Activated naive CD4-positive, alpha-beta T cell treated with anti-CD3 and anti-CD28 coated beads, Interleukin-2, amount 50 U/mL, for 16 hours (primary cell): ENCODE data around the gene STX18.
"Not testable (repeated sequence)": the region's sequence is repeated elsewhere in the genome, so short reads cannot be mapped to it uniquely, and the experiment has no call there.

ENCODE experiments used
- DNase-seq: peaks from one replicate; pipeline ENCODE4 v3.0.0-alpha.2; 2020

Gene STX18

DNA sequence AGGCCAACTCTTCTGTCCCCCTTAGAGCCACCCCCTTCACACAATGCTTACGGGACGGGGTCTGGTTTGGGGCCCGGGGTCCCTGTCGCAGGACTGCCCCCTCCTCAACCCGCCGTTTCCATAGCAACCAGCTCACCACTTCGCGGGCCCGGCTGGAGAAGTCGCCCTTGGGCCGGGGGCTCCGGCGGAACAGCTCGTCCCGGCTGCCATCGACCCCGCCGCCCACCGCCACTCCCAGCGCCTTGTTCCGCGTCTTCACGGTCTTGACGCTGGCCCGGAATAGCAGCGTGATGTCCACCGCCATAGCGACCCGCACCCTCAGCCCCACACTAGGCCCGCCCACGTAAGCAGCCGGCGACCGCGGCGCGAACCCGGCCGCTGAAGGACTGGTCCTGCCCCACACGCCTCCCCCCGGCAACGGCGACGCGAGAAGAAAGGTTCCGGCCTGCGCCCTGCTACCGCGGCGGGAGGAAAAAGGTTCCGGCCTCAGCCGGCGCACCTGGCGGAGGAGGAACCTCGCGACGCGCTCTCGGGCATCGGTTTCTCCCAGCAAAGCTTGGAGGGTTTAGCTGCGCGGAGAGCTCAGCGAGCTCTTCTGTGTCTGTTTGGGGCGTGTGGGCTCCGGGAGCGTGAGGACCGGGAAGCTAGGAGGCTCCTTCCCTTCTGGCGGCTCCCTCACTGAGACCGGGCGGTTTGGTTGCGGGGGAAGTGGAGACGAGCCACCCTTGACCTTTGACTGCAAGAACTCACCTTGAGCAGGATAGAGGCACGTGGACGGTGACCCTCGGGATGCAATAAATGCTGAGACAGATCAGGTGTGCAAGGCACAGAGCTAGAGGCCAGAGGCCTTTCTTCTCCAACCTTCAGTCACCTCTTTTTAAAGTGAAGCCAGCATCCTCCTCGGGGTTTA lies at the start of gene STX18:
Gene STX18, minus strand, starts transcription at position 388 of the 910 bp plus-strand sequence. Its CDS starts 84 bp downstream, at position 304.
- DNase-seq, result peak; percentile 87

DNA sequence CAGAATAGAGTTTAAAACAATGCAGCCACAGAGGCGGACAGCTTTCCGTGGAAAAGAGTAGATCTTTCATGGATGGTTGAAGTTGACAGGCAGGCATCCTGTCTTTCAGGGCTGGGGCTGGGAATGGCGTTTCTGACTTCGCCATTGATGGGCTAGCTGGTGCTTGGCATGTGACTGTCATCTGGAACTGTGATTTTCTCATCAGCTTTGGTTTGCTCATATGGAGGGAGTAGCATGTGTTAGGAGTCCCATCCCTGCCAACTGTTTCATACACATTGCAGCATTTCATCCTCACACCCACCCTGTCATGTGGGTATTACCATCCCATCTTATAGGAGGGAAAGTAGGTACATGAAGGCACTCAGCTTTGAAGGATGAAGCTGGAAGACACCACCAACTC lies 49.2 kb upstream of the STX18 start:
- no peak for DNase-seq

DNA sequence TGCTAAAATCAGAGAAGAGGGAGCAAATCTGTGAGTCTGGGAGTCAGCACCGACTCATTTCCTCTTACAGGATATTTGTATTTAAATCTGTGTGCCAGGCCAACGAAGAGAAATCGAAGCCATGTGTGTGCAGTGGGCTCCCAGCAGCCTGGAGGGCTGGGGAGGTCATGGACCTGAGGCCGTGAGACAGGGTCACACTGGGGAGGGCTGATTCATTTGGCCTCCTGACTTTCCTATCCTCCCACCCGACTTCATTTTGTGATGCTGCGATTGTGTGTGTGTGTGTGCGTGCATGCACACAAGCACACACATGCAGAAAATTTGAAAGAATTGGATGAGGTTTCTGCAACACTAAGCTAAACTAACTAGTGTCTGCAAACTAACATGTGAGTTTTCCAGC lies 48.7 kb upstream of the STX18 start:
- DNase-seq, result no peak

DNA sequence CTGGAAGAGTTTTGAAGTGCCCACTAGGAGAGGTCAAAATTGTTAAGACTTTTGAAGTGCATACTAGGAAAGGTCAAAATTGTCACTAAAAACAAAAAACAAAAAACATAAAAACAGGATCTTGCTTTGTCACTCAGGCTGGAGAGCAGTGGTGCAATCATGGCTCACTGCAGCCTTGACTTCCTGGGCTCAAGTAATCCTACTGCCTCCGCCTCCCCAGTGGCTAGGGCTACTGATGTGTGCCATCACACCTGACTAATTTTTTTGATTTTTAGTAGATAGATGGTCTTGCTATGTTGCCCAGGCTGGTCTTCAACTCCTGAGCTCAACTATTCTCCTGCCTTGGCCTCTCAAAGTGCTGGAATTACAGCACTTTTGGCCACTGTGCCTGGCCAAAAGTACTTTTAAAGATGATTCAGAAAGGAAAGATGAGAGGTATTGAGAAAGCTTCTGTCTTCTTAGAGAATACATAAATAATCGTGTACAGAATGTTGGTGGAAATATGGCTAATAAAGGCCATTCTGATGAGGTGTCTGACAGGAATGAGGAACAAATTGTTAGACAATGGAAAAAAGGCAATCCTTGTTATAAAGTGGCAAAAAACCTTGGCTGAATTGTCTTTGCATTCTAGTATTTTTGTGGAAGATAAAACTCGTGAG lies 43.3 kb upstream of the STX18 start:
- DNase-seq, result no peak

DNA sequence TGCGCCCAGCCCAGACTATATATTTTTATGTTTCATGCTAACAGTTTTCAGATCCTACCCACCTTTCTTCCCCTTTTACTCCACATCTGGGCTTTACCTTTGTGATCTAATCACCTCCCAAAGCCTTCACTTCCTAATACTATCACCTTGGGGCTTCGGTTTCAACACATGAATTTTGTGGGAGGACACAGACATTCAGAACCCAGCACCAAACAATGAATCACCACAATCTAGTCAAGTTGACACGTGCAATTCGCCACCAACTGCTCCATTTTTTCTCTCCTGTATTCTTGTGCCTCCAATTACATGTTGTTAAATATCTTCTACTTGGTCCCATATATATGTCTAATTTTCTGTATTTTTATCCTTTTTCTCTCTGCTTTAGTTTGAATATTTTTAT lies 41.8 kb upstream of the STX18 start:
- no peak for DNase-seq

DNA sequence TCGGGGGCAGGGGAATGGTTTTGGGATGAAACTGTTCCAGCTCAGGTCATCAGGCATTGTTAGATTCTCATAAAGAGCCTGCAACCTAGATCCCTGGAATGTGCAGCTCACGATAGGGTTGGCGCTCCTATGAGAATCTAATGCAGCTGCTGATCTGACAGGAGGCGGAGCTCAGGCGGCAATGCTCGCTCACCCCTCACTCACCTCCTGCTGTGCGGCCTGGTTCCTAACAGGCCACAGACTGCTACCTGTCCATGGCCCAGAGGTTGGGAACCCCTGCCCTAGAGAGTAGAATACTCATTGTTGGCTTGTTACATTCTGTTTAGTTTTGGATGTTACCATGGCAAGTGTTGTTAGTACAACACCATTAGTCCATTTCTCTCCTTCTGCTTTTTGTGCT lies 40.8 kb upstream of the STX18 start:
- no peak for DNase-seq

DNA sequence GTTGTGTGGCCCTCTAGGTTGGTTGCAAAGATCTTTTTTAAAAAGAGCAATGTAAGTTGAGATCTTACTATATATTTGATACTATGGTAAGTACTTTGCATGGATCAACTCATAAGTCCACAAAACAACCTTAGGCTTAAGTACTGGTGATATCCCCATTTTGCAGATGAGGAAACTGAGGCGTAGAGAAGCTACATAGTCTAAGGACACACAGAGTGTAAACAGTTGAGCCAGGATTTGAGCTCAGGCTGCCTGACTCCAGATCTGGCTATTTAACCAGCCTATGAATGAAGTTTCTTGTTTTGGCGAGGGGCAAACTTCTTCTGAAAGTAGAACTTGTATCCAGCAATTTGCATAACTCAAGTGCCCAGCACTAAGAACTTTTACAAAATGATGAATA lies 38.6 kb upstream of the STX18 start:
- DNase-seq, result no peak

DNA sequence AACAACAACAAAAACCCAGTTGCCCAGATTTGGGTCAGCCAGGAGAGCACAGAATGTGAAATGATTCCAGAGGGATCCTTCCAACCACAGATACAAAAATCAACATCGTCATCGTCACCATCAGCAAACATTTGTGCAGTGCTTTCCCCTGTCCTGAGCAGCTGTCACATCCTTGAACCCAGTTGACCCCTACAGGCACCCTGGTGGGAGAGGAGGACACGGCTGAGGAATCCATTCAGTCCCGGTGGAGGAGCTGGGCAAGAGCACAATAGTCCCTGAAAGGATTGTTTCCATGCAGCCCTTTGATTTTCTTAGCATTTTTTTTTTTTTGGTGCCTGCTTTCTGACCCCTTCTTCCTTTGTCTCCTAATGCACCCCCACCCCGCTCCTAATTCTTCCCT lies 37.1 kb upstream of the STX18 start:
- DNase-seq, result no peak

DNA sequence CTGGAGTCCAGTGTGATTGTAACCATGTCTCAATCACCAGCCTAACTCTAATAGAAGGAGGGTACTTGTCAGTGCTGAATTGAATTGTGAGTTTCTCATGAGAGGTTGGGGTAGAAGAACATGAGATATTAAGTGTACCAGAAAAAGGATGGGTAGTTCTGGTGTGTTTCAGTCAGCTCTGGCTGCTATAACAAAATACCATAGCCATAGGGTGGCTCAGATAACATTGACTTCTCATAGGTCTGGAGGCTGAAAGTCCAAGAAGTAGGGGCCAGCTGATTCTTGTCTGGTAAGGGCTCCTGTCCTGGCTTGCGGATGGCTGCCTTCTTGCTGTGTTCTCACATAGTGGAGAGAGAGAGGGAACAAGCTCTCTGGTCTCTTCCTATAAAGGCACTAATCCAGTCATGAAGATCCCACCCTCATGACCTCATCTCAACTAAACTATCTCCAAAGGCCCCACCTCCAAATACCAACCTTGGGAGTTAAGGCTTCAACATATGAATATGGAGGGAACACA lies 35.6 kb upstream of the STX18 start:
- no peak for DNase-seq

DNA sequence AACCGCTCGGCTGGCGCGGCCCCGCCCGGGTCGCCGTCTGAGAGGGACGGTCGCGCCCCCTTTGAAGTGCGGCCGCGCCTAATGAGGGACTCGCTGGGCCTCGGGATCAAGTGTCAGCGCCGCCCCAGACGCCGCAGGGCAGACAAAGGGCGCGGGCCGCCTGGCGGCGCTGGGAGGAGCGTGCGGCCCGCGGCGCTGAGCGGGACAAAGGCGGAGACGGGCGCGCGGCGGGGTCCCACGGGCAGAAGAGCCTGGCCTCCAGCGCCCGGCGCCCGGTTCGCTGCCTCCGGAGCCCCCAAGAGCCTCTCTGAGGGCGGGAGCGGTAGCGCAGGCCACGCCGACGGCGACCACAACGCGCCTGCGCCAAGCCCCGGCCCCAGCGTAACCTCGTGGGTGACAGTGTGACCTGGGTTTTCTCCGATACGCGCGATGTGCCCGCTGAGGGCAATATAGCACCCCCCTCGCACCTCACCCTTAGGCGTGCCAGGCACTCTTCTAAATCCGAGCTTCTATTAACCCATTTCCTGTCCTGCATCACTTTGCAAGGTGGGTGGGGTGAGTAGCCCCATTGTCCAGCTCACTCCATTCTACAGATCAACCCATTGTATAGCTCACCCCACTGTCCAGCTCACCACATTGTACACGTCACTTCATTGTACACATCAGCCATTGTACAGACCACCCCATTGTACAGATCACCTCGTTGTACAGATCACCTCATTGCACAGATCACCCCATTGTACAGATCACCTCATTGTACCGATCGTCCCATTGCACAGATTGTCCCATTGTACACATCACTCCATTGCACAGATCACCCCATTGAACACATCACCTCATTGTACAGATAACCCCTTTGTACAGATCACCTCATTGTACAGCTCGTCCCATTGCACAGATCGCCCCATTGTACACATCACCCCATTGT lies 33.7 kb upstream of the STX18 start:
- DNase-seq, result peak; percentile 71

DNA sequence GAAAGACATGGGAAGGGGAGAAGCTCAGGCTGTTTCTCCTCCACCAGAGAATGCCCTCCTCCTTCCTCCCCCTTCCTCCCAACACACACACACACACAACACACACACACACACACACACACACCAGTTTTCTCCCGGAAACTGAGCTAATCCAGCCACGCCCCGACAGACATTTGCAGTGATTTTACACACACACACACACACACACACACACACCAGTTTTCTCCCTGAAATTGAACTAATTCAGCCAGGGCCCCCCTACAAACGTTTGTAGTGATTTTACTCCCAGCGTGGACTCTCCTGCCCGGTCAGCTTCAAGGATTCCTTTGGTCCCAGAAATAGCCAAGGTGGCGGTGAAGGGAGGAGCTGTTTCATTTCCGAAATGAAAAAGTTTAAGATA lies 32.9 kb upstream of the STX18 start:
- no peak for DNase-seq

DNA sequence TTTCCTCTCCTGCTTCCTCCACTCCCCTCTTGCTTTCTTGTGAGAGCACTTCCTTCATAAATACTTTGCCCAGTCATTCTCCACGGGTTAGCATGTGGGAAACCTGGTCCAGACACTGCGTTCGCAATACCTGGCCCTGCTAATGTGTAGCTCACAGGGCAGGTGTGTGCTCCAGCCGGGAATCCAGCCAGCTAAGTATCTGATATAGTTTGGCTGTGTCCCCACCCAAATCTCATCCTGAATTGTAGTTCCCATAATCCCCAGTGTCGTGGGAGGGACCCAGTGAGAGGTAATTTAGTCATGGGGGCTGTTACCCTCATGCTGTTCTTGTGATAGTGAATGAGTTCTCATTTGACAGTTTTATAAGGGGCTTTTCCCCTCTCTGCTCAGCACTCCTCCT lies 32.2 kb upstream of the STX18 start:
- no peak for DNase-seq

DNA sequence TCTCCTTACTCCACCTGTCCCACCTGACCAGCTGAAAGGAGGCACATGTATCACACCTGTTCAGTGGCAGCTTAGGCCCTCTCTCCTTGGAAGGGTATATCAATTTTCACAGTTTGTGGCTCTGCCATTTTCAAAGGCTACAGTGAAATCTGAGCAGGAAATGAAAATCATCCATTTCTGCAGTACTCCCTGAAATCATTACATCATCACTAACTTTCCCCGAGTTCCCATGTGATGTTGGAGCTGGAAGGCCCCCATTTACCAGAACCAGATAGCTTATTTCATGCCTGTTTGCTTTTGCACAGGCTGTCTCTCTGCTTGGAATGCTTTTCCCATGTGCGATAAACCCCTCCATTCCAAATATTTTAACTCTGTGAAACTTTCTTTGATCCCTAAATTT lies 31.0 kb upstream of the STX18 start:
- DNase-seq, result no peak

DNA sequence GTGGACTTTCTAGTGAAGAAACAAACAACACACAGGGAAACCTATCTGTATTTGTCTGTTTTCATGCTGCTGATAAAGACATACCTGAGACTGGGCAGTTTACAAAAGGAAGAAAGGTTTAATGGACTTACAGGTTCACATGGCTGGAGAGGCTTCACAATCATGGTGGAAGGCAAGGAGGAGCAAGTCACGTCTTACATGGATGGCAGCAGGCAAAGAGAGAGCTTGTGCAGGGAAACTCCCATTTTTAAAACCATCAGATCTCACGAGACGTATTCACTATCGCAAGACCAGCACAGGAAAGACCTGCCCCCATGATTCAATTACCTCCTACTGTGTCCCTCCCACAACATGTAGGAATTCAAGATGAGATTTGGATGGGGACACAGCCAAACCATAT lies 28.0 kb upstream of the STX18 start:
- not testable (repeated sequence) for DNase-seq

DNA sequence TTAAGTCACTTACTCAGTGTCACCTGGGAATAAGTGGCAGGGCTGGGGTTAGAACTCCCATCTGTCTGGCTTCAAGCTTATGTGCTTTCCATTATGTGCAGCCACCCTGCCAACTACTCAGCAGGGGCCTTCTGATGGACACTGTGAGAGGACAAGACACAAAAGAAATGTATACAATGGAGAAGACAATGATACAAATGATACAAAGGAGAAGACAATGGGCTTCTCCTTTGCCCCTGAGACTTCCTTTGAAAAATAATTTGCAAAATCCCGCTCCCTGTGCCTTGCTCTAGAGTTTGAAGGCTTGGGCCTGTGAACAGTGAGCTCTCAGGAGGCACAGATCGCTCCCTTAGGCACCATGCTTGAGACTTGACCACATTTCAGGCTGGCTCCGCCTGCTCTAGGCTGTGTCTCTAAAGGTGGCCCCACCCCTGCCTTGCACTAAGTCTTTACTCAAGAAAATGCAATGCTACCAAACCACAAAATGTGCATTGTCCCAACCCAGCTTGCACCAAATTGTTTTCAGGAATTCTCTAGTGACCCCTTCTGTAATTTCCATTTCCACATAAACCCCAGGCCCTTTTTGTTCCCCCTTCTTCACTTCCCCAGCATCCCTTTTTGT lies 27.1 kb upstream of the STX18 start:
- no peak for DNase-seq

DNA sequence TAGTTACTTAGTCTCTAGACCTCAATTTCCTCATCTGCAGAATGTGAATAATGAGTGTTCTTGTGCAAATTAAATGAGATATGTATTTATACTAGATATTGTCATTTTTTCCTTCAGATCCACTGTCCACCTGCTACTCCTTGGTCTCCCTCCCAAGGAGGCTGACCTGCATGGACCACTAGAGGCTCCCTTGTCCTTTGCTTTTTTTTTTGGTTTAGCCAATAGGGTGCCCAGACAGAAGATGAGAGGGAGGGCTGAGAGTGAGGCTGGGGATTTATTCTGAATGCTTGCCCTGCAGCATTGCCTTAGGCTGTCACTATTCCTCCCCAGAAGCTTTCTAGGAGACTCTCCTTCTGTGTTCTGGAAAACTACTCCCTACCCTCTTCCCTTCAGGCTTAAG lies 24.5 kb upstream of the STX18 start:
- not testable (repeated sequence) for DNase-seq

DNA sequence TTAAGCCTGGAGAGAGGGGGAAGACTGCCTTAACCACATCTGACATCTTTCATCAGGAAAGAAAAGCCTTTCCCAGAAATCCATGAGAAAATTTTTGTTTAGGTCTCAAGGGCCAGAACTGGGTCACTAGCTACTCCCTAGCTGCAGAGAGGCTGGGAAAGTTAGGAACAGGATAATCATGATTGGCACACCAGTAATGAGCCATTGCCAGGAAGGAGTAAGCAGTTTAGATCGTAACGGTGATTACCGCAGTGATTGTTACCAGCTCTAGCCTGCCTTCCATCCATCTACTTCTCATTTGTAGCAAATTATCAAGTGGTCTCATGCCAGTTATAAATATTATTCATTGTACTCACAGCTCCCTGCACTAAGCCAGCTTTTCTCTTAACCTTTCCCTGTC lies 22.7 kb upstream of the STX18 start:
- no peak for DNase-seq

DNA sequence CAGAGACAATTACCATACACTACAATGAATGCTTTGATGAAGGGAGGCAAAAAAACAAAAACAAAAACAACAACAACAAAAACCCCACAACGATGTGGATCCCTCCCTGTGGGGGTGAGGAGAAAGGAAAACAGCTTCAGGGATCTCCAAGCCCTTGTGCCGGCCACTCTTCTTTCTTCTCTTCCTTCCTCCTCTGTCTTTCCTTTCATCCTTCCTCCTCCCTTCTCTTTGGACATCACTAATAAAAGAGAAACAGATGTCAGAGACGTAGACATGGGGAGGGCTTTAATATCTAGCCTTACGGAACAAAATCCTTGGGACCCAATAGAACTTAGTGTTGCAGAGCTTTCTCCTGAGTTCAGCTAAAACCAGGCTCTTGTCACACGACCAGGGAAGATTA lies 18.8 kb upstream of the STX18 start:
- no peak for DNase-seq

DNA sequence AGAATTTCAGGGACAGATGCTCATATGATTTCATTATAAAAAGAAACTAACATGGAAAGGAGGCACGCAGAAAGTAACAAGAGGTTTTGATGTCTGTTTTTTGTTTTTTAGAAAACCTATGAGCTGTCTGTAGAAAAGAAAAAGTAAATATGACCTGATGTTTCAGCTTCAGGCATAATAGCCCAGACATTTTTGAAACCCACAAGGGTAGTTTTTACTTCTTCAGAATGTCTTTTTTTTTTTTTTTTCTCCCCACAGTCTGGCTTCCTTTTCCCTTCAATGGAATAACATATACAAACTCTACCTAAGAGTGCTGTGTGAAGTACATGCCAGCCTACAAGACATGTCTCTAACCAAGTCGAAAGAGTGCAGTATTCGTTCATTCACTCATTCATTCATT lies 18.3 kb upstream of the STX18 start:
- no peak for DNase-seq

DNA sequence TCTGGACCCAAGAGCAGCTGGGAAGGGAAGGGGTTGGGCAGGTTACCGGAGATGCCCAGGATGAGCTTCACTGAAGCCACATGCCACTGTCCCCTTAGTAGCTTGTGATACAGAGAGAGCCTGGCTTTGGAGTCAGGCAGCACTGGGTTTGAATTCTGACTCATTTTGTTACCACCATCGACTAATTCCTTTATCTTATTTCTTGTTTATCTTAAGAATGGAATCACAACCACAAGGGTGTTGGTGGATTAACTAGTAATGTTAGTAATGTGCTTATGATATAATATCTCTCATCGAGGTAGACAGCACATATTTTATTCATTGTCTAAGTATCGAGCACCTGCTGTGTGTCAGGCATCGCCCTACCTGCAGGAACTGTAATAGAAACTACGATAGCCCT lies 17.7 kb upstream of the STX18 start:
- no peak for DNase-seq

DNA sequence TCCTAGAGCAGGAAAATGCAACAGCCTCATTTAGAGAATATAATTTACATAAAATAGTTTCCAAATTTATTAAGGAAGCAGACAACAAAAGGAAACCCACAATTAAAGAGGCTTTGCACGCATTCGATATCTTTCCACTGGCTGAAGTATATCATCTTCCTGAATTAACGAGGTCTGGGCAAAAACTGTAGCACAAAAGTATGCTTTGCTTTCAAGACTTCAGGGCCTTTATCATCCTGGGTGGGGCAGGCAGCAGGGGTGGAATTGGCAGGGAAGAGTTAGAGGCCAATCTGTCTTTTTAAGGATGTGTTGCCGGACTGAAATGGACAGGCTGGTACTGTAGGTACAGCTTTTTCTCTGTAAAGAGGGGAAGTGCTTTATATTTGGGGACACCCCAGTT lies 17.0 kb upstream of the STX18 start:
- DNase-seq, result no peak

DNA sequence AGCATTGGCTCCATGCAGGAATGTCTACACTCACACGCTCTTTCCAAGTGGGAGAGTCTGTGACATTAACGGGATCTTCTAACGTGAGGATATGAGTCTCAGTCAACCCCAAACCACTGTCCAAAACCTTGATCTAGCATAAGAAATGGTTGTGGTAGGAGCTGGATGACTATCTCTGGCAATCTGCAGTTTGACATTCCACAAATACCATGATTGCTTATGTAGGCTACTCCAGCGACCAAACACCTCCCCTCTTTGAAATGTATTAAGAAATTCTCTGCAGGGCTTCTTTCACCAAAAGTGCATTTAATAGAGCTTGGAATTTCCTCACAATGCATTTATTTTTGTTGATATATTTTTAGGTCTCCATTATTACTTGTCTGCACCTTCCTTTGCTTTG lies 14.1 kb upstream of the STX18 start:
- DNase-seq, result no peak

DNA sequence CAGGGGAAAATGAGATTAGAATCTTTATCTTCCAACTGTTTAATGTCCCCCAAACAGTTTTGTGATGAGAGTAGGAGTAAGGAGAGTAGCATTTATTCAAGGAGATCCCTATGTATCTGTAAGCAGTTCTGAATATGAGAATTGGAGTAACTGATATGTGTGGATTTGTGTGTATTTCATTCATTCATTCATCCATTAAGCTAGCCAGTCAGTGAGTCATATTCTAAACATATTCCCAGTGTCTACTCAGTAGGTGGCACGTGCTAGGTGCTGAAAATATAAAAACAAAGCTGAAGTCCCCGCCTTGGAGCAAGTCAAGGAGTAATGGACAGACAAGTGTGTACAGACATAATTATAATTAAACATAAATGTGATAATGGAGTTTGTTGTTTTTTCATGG lies 12.4 kb upstream of the STX18 start:
- DNase-seq, result no peak
